CD14-positive monocyte (primary cell): Measurements from ENCODE around the gene NOSIP. TPM values are rescaled to one million over a fixed set of nuclear protein-coding genes. Genes with fewer than 3 reads are reported as not detected.

Experiments used
- DNase-seq, 3 donors: peaks; one replicate each; pipeline ENCODE4 v3.0.0-alpha.2; 2011 to 2022
- H2AFZ ChIP-seq: 2 replicates; pipeline ENCODE4 v1.6.0; 2012; ENCODE audit warnings: mild to moderate bottlenecking, low read depth, low read length, inconsistent platforms; ENCODE audit not compliant: insufficient read depth, poor library complexity, severe bottlenecking
- H3K27ac ChIP-seq, 2 donors: 1 replicate in 1 of 2; 2 replicates in 1 of 2; pipeline ENCODE4 v1.5.1; 2012 to 2013; ENCODE audit warnings: low read length in 2 of 2, control low read depth in 1 of 2, inconsistent platforms in 1 of 2, low read depth in 1 of 2, mild to moderate bottlenecking in 1 of 2
- H3K27me3 ChIP-seq, 2 donors: one replicate each; pipeline versions ENCODE4 v1.6.0 to v1.6.1; 2011 to 2013; ENCODE audit warnings: low read length in 2 of 2; ENCODE audit not compliant: control insufficient read depth in 2 of 2, insufficient read depth in 2 of 2
- H3K36me3 ChIP-seq, 2 donors: replicated peaks in 1 of 2; 1 replicate in 1 of 2; 2 replicates in 1 of 2; pipeline versions ENCODE4 v1.5.1 to v1.6.1; 2012 to 2013; ENCODE audit warnings: low read length in 2 of 2, control low read depth in 1 of 2, inconsistent platforms in 1 of 2, mild to moderate bottlenecking in 1 of 2; ENCODE audit not compliant: insufficient read depth in 2 of 2, control insufficient read depth in 1 of 2
- H3K4me1 ChIP-seq, 2 donors: 1 replicate in 1 of 2; 2 replicates in 1 of 2; pipeline versions ENCODE4 v1.5.1 to v1.6.1; 2012 to 2013; ENCODE audit warnings: low read length in 2 of 2, control low read depth in 1 of 2, inconsistent platforms in 1 of 2, mild to moderate bottlenecking in 1 of 2, moderate library complexity in 1 of 2; ENCODE audit not compliant: insufficient read depth in 2 of 2, control insufficient read depth in 1 of 2
- H3K4me2 ChIP-seq: replicated peaks from 2 replicates; pipeline ENCODE3; 2012; ENCODE audit warnings: low read length, moderate library complexity, mild to moderate bottlenecking; ENCODE audit not compliant: poor library complexity, severe bottlenecking; ENCODE audit errors: extremely low read depth
- H3K4me3 ChIP-seq, 3 experiments: fragments of 200-600 bp in 1 of 3; sonication (generic) in 1 of 3; replicated peaks in 1 of 3; 1 replicate in 2 of 3; 2 replicates in 1 of 3; pipeline ENCODE4 v1.5.1; 2011 to 2013; ENCODE audit warnings: low read length in 3 of 3, mild to moderate bottlenecking in 3 of 3, control low read depth in 2 of 3, low read depth in 2 of 3, inconsistent platforms in 1 of 3, moderate library complexity in 1 of 3
- H3K79me2 ChIP-seq: 2 replicates; pipeline ENCODE4 v1.6.0; 2012; ENCODE audit warnings: mild to moderate bottlenecking, control low read depth, inconsistent platforms, low read length, moderate library complexity; ENCODE audit not compliant: insufficient read depth
- H3K9ac ChIP-seq: 2 replicates; pipeline ENCODE4 v1.6.0; 2017; ENCODE audit warnings: low read length, mild to moderate bottlenecking; ENCODE audit not compliant: insufficient read depth, poor library complexity, severe bottlenecking
- H3K9me3 ChIP-seq, 2 donors: replicated peaks in 1 of 2; 1 replicate in 1 of 2; 2 replicates in 1 of 2; pipeline versions ENCODE4 v1.5.1 to v1.6.1; 2012 to 2013; ENCODE audit warnings: low read length in 2 of 2, control low read depth in 1 of 2; ENCODE audit not compliant: control insufficient read depth in 1 of 2, insufficient read depth in 1 of 2
- H4K20me1 ChIP-seq: 2 replicates; pipeline ENCODE4 v1.6.0; 2012; ENCODE audit warnings: mild to moderate bottlenecking, low read length, control low read depth, moderate library complexity; ENCODE audit not compliant: insufficient read depth
- H3K27ac Mint-ChIP-seq, 7 donors: one replicate each; pipeline ENCODE4 v1.8.0; 2020; ENCODE audit warnings: mild to moderate bottlenecking in 7 of 7, mixed read lengths in 7 of 7, moderate library complexity in 6 of 7, inconsistent platforms in 2 of 7
- H3K27me3 Mint-ChIP-seq, 3 donors: one replicate each; pipeline ENCODE4 v1.8.0; 2021 to 2022; ENCODE audit warnings: low read depth in 3 of 3, mild to moderate bottlenecking in 3 of 3, mixed read lengths in 3 of 3, moderate library complexity in 3 of 3, inconsistent platforms in 1 of 3
- H3K36me3 Mint-ChIP-seq, 2 donors: one replicate each; pipeline ENCODE4 v1.8.0; 2020; ENCODE audit warnings: mixed read lengths in 2 of 2, inconsistent platforms in 1 of 2, mild to moderate bottlenecking in 1 of 2
- H3K4me1 Mint-ChIP-seq: one replicate; pipeline ENCODE4 v1.8.0; 2020; ENCODE audit warnings: mild to moderate bottlenecking, mixed read lengths
- H3K4me3 Mint-ChIP-seq, 2 donors: one replicate each; pipeline ENCODE4 v1.8.0; 2020; ENCODE audit warnings: mild to moderate bottlenecking in 2 of 2, mixed read lengths in 2 of 2, moderate library complexity in 1 of 2
- H3K9me3 Mint-ChIP-seq, 7 donors: one replicate each; pipeline ENCODE4 v1.8.0; 2020 to 2022; ENCODE audit warnings: mixed read lengths in 7 of 7, mild to moderate bottlenecking in 6 of 7, moderate library complexity in 6 of 7, inconsistent platforms in 2 of 7
- CTCF ChIP-seq: fragments of 200-600 bp; IDR thresholded peaks from one replicate; pipeline ENCODE4 v1.8.0; 2022; ENCODE audit warnings: antibody characterized with exemption, mild to moderate bottlenecking
- WGBS: methylation state at CpG from one replicate; pipeline ENCODE4 v1.1.5; 2013; ENCODE audit warnings: missing lambda C conversion rate; ENCODE audit not compliant: insufficient coverage; 5-methylcytosine and 5-hydroxymethylcytosine counted together
- intact Hi-C, 2 donors: fragments of 100-400 bp; cut with micrococcal nuclease; formaldehyde crosslinking; loops; one replicate each; pipeline versions ENCODE4 v1.15.0 to v1.15.1; 2023
- polyA plus RNA-seq, 3 donors: library from polyadenylated mRNA; depleted of rRNA in 1 of 3; unstranded in 2 of 3; stranded (reverse) in 1 of 3; fragments of 300-500 nt in 2 of 3; fragments of >200 nt in 1 of 3; fragmentation: Illumina TruSeq in 2 of 3; gene quantifications; 1 replicate in 2 of 3; 2 replicates in 1 of 3; pipeline ENCODE4 v1.2.3, GENCODE V29; 2012 to 2021

NOSIP gene
- polyA plus RNA-seq, 3 donors: 63.4 to 120 (median 96.4) TPM

DNA sequence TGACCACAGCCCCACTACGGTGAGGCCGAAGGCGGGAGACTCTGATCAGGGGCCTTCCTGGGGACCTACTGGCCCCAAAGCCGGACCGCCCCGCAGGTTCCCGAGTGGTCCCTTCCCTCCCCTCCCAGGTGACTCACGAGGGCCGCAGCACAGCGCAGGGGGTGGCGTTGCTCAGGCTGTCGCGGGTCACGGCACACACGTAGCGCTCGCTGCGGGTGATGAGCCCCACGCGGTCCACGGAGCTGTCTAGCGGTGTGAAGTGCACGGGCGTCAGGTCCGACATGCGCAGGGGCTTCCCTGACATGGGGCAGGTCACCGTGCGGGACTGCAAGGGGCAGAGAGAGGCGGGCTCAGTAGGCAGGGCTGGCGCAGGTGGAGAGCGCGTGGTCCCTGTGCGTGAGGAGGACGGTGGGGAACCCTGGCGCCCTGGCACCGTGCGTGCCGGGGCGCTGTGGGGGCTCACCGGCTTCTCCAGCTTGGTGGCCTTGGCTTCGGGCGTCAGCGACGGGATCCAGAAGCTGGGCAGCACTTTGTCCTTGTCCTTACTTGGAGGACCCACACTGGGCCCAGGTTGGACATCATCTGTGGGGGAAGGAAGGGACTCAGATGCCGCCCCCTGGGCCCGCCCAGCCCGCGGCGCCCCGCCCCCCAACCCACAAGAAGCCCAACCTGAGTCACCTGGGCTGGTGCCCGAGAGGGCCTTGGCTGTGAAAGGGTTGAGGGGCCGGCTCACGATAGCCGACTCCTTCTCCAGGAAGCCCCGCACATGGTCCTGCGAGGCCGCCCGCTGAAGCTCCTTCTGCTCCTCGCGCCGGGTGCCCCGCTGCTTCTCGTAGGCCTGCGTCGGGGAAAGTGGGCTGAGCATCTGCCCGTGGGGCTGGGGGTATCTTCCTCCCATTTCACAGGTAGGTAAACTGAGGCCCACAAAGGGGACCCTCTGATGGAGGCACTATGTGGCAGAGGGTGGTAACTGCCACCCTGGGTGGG lies 23.7 kb downstream of the NOSIP start:
- Histone ChIP-seq H4K20me1 (peaks cover 29% of the 10 kb centered on the region), H3K27ac (no peak overlapping the region), H2AFZ (no peak overlapping the region), H3K36me3 (peaks cover 44 to 67% of the 10 kb centered on the region in 2 donors), H3K4me3 (no peak overlapping the region), H3K4me1 (peaks cover 20 to 26% of the 10 kb centered on the region in 2 donors), H3K4me2 (no peak overlapping the region), H3K9me3 (no peaks in the 10 kb centered on the region), H3K9ac (no peak overlapping the region), H3K27me3 (no peaks in the 10 kb centered on the region), H3K79me2 (no peaks in the 10 kb centered on the region)
- H3K4me3 Mint-ChIP-seq: no peak overlapping the region
- peak overlapping the region in 1 of 7 donors; percentile 53 for H3K27ac Mint-ChIP-seq
- peaks cover 48 to 65% of the 10 kb centered on the region in 2 donors for H3K36me3 Mint-ChIP-seq
- peaks cover 0 to 4% (median 0%) of the 10 kb centered on the region in 7 donors for H3K9me3 Mint-ChIP-seq
- no peak for DNase-seq
- WGBS: 98% methylated on average over 43 of the region's 66 CpGs
- peaks cover 33% of the 10 kb centered on the region for H3K4me1 Mint-ChIP-seq
- no peak for TF ChIP-seq CTCF
- intact Hi-C loops: no loop called here
- H3K27me3 Mint-ChIP-seq: peaks cover 0 to 5% (median 2%) of the 10 kb centered on the region in 3 donors

- H3K27me3 ChIP-seq: no peaks in the 10 kb centered on the region
- H3K4me1 ChIP-seq: peaks cover 28 to 31% of the 10 kb centered on the region in 2 donors
- TF ChIP-seq CTCF: no peak
- no peak overlapping the region for H3K27ac ChIP-seq
- H3K79me2 ChIP-seq: no peaks in the 10 kb centered on the region
- no peak overlapping the region for H3K9ac ChIP-seq
- WGBS: 98% methylated on average over 37 of the region's 53 CpGs
- Mint-ChIP-seq H3K4me3 (no peak overlapping the region), H3K9me3 (peaks cover 0 to 4% (median 0%) of the 10 kb centered on the region in 7 donors), H3K27me3 (peaks cover 0 to 5% (median 2%) of the 10 kb centered on the region in 3 donors), H3K4me1 (peaks cover 34% of the 10 kb centered on the region), H3K27ac (no peak overlapping the region), H3K36me3 (peaks cover 51 to 70% of the 10 kb centered on the region in 2 donors)
- H3K9me3 ChIP-seq: no peaks in the 10 kb centered on the region
- peaks cover 44 to 67% of the 10 kb centered on the region in 2 donors for H3K36me3 ChIP-seq
- no peak overlapping the region for H2AFZ ChIP-seq
- no peak overlapping the region for H3K4me2 ChIP-seq
- DNase-seq: peak in 1 of 3 donors; percentile 33
- peaks cover 20% of the 10 kb centered on the region for H4K20me1 ChIP-seq
- intact Hi-C loops: no loop called here
- H3K4me3 ChIP-seq: no peak overlapping the region
Measured at GRCh38 chr19:49555600-49556411, 24.6 kb downstream of the NOSIP start.
